IPS-NIHi7 (cell line): ENCODE results near the gene NSUN4.
A peak's percentile ranks its signal among the peaks of the same experiment; 100 is the strongest.
"Not testable (repeated sequence)": the region's sequence is repeated elsewhere in the genome, so short reads cannot be mapped to it uniquely, and the experiment has no call there.

ENCODE experiments used
- DNase-seq: peaks from one replicate; pipeline ENCODE4 v3.0.0; 2012; ENCODE audit warnings: mixed read lengths; ENCODE audit errors: extremely low spot score

Gene NSUN4

GRCh38 chr1:46325285-46326076, 15.1 kb upstream of the NSUN4 start:
- not testable (repeated sequence) for DNase-seq

GRCh38 chr1:46328182-46328581, 12.4 kb upstream of the NSUN4 start:
- not testable (repeated sequence) for DNase-seq

GRCh38 chr1:46329807-46330206, 10.8 kb upstream of the NSUN4 start:
- not testable (repeated sequence) for DNase-seq

- DNase-seq, result not testable (repeated sequence)
Measured at GRCh38 chr1:46330381-46330780, 10.2 kb upstream of the NSUN4 start.

- not testable (repeated sequence) for DNase-seq
Measured at GRCh38 chr1:46331786-46332540, 8.6 kb upstream of the NSUN4 start.

- peak; percentile 72 for DNase-seq
Measured at GRCh38 chr1:46333300-46334029, 7.1 kb upstream of the NSUN4 start.

GRCh38 chr1:46334030-46334384, 6.6 kb upstream of the NSUN4 start:
- no peak for DNase-seq

GRCh38 chr1:46335081-46335480, 5.5 kb upstream of the NSUN4 start:
- no peak for DNase-seq

GRCh38 chr1:46337409-46337808, 3.2 kb upstream of the NSUN4 start:
- not testable (repeated sequence) for DNase-seq

GRCh38 chr1:46341222-46342083, 846 bp downstream of the NSUN4 start:
- DNase-seq, result no peak

GRCh38 chr1:46342084-46342656, 1.6 kb downstream of the NSUN4 start:
- DNase-seq, result peak; percentile 27

- DNase-seq, result no peak
Measured at GRCh38 chr1:46342677-46343350, 2.2 kb downstream of the NSUN4 start.

GRCh38 chr1:46343351-46343695, 2.7 kb downstream of the NSUN4 start:
- no peak for DNase-seq

GRCh38 chr1:46343705-46344104, 3.1 kb downstream of the NSUN4 start:
- no peak for DNase-seq

- no peak for DNase-seq
Measured at GRCh38 chr1:46344481-46344880, 3.9 kb downstream of the NSUN4 start.

GRCh38 chr1:46345281-46345680, 4.7 kb downstream of the NSUN4 start:
- no peak for DNase-seq

- DNase-seq, result no peak
Measured at GRCh38 chr1:46352363-46352762, 11.8 kb downstream of the NSUN4 start.

GRCh38 chr1:46355920-46356319, 15.3 kb downstream of the NSUN4 start:
- not testable (repeated sequence) for DNase-seq

- DNase-seq, result no peak
Measured at GRCh38 chr1:46362158-46362557, 21.6 kb downstream of the NSUN4 start.

- DNase-seq, result no peak
Measured at GRCh38 chr1:46363121-46363520, 22.5 kb downstream of the NSUN4 start.

- no peak for DNase-seq
Measured at GRCh38 chr1:46364612-46365011, 24.0 kb downstream of the NSUN4 start.
